B cell (primary cell): ENCODE results near the gene PYM1. TPM values are rescaled to one million over a fixed set of nuclear protein-coding genes. Genes with fewer than 3 reads are reported as not detected.

ENCODE experiments used
- ATAC-seq: fragments of 200-7000 bp; cut with Tn5 transposase; one replicate; pipeline ENCODE4 v1.10.0; 2021; ENCODE audit warnings: low read depth, mild to moderate bottlenecking, moderate number of reproducible peaks, moderate library complexity
- CTCF ChIA-PET: fragments of 350-600 bp; sonication (Branson Sonifier 250); formaldehyde crosslinking; loops from one replicate; lab custom pipeline; 2021; ENCODE audit warnings: antibody characterized with exemption, inconsistent platforms; lab: Charles Lee
- POLR2A ChIA-PET: fragments of 350-600 bp; sonication (Branson Sonifier 250); formaldehyde crosslinking; loops from one replicate; lab custom pipeline; 2021; ENCODE audit warnings: antibody characterized with exemption; lab: Charles Lee
- DNase-seq: peaks from one replicate; pipeline ENCODE4 v3.0.0; 2013
- H2AFZ ChIP-seq: 2 replicates; pipeline ENCODE4 v1.6.1; 2012; ENCODE audit warnings: mild to moderate bottlenecking, low read depth, low read length; ENCODE audit not compliant: insufficient read depth, poor library complexity, severe bottlenecking
- H3K27ac ChIP-seq, 2 donors: 1 replicate in 1 of 2; 2 replicates in 1 of 2; pipeline ENCODE4 v1.5.1; 2012 to 2013; ENCODE audit warnings: low read length in 2 of 2, mild to moderate bottlenecking in 2 of 2, moderate library complexity in 1 of 2
- H3K27me3 ChIP-seq, 4 experiments: fragments of 200-600 bp in 1 of 4; sonication (generic) in 1 of 4; replicated peaks in 1 of 4; 1 replicate in 2 of 4; 2 replicates in 2 of 4; pipeline versions ENCODE4 v1.6.1 to v1.7.0; 2013 to 2016; ENCODE audit warnings: low read length in 3 of 4, mild to moderate bottlenecking in 2 of 4, mixed read lengths in 1 of 4, moderate library complexity in 1 of 4; ENCODE audit not compliant: insufficient read depth in 4 of 4, control insufficient read depth in 3 of 4; ENCODE audit errors: control extremely low read depth in 1 of 4
- H3K36me3 ChIP-seq, 2 experiments: replicated peaks in 1 of 2; 1 replicate in 1 of 2; 2 replicates in 1 of 2; pipeline versions ENCODE4 v1.6.1 to v1.7.1; 2013; ENCODE audit warnings: low read length in 1 of 2; ENCODE audit not compliant: insufficient read depth in 2 of 2, control insufficient read depth in 1 of 2; ENCODE audit errors: control extremely low read depth in 1 of 2, extremely low read depth in 1 of 2
- H3K4me1 ChIP-seq, 2 donors: fragments of 200-600 bp in 1 of 2; sonication (generic) in 1 of 2; 1 replicate in 1 of 2; 2 replicates in 1 of 2; pipeline versions ENCODE4 v1.5.1 to v1.6.1; 2013 to 2017; ENCODE audit warnings: low read length in 2 of 2; ENCODE audit not compliant: control insufficient read depth in 2 of 2, insufficient read depth in 2 of 2
- H3K4me2 ChIP-seq: replicated peaks from 2 replicates; pipeline ENCODE3; 2012; ENCODE audit warnings: mild to moderate bottlenecking, low read depth, low read length; ENCODE audit not compliant: poor library complexity, severe bottlenecking
- H3K4me3 ChIP-seq, 5 experiments: fragments of 200-600 bp in 1 of 5; sonication (generic) in 1 of 5; 1 replicate in 3 of 5; 2 replicates in 2 of 5; pipeline versions ENCODE4 v1.5.1 to v1.7.0; 2011 to 2016; ENCODE audit warnings: low read length in 4 of 5, mild to moderate bottlenecking in 4 of 5, low read depth in 2 of 5, control low read depth in 1 of 5, moderate library complexity in 1 of 5; ENCODE audit not compliant: insufficient read depth in 1 of 5; ENCODE audit errors: control extremely low read depth in 1 of 5, extremely low read depth in 1 of 5
- H3K79me2 ChIP-seq: fragments of 200-600 bp; sonication (generic); one replicate; pipeline ENCODE4 v1.6.0; 2016; ENCODE audit warnings: low read length; ENCODE audit not compliant: control insufficient read depth, insufficient read depth
- H3K9ac ChIP-seq: fragments of 200-600 bp; sonication (generic); 2 replicates; pipeline ENCODE4 v1.6.1; 2017; ENCODE audit warnings: mild to moderate bottlenecking, low read length, moderate library complexity
- H3K9me3 ChIP-seq, 3 donors: one replicate each; pipeline versions ENCODE4 v1.6.1 to v1.7.1; 2013; ENCODE audit warnings: low read length in 2 of 3; ENCODE audit not compliant: control insufficient read depth in 2 of 3, insufficient read depth in 1 of 3; ENCODE audit errors: control extremely low read depth in 1 of 3
- H4K20me1 ChIP-seq: 2 replicates; pipeline ENCODE4 v1.6.0; 2012; ENCODE audit warnings: mild to moderate bottlenecking, low read length; ENCODE audit not compliant: insufficient read depth, control insufficient read depth, poor library complexity, severe bottlenecking
- H3K27ac Mint-ChIP-seq: one replicate; pipeline ENCODE4 v1.8.0; 2021; ENCODE audit warnings: mixed read lengths
- H3K27me3 Mint-ChIP-seq: one replicate; pipeline ENCODE4 v1.8.0; 2021; ENCODE audit warnings: mixed read lengths
- H3K4me1 Mint-ChIP-seq: one replicate; pipeline ENCODE4 v1.8.0; 2021; ENCODE audit warnings: mixed read lengths
- H3K4me3 Mint-ChIP-seq: one replicate; pipeline ENCODE4 v1.8.0; 2021; ENCODE audit warnings: mixed read lengths
- H3K9me3 Mint-ChIP-seq: one replicate; pipeline ENCODE4 v1.8.0; 2022; ENCODE audit warnings: mixed read lengths; ENCODE audit not compliant: insufficient read depth
- CTCF ChIP-seq: fragments of 200-600 bp; IDR thresholded peaks from one replicate; pipeline ENCODE4 v1.8.0; 2022; ENCODE audit warnings: antibody characterized with exemption, mild to moderate bottlenecking
- EZH2 ChIP-seq: IDR thresholded peaks from 2 replicates; pipeline ENCODE4 v1.6.1; 2012; ENCODE audit warnings: borderline replicate concordance, low read depth, mild to moderate bottlenecking, moderate library complexity, low read length; ENCODE audit not compliant: insufficient read depth, poor library complexity, severe bottlenecking
- WGBS: methylation state at CpG from one replicate; pipeline ENCODE4 v1.1.5; 2013; ENCODE audit warnings: missing lambda C conversion rate; ENCODE audit not compliant: insufficient coverage; 5-methylcytosine and 5-hydroxymethylcytosine counted together
- intact Hi-C: fragments of 100-400 bp; cut with micrococcal nuclease; formaldehyde crosslinking; loops from one replicate; pipeline ENCODE4 v1.10.0; 2022
- polyA plus RNA-seq: library from polyadenylated mRNA; depleted of rRNA; stranded (reverse); fragments of >200 nt; gene quantifications from 2 replicates; pipeline ENCODE4 v1.2.3, GENCODE V29; 2012
- total RNA-seq, 2 donors: library from RNA; stranded (reverse); fragments of 120-200 nt in 1 of 2; gene quantifications; 1 replicate in 1 of 2; 2 replicates in 1 of 2; pipeline versions ENCODE4 v1.2.3 to v1.2.4, GENCODE V29; 2013 to 2022

PYM1 gene
- total and polyA plus RNA-seq, 2 donors (not counting 1 experiment from before 2014, with no cell fraction given), result 22.5 to 39.2 TPM

GRCh38 chr12:55931317-55931779 is 3.7 kb upstream of the PYM1 start:
- Mint-ChIP-seq H3K4me3 (peak overlapping the region; percentile 94), H3K27me3 (no peaks in the 10 kb centered on the region), H3K9me3 (no peaks in the 10 kb centered on the region), H3K27ac (peak overlapping the region; percentile 95), H3K4me1 (peaks cover 67% of the 10 kb centered on the region)
- peak overlapping the region; percentile 83 to 92 for H3K27ac ChIP-seq
- H3K4me2 ChIP-seq, result peak overlapping the region; percentile 88
- DNase-seq, result peak; percentile 35
- peaks cover 21% of the 10 kb centered on the region for H4K20me1 ChIP-seq
- peak overlapping the region; percentile 73 for H3K9ac ChIP-seq
- under 1% methylated on average over 9 of the region's 10 CpGs for WGBS
- H3K4me3 ChIP-seq, result peak overlapping the region; percentile 82 to 94 (median 87)
- ATAC-seq, result no peak
- CTCF ChIA-PET, result interaction anchor here (0.7 to 10.3 kb wide), 9 partner anchors 10 to 207 kb away, joined by 3 to 155 read pairs (median 3); partner anchors contain the start of genes DNAJC14, ORMDL2 and SARNP
- H3K9me3 ChIP-seq, result no peaks in the 10 kb centered on the region
- intact Hi-C loops, result no loop called here
- peaks cover 0 to 25% of the 10 kb centered on the region in 2 experiments for H3K36me3 ChIP-seq
- peak overlapping the region; percentile 73 for H2AFZ ChIP-seq
- peaks cover 57% of the 10 kb centered on the region for H3K79me2 ChIP-seq
- H3K27me3 ChIP-seq, result no peaks in the 10 kb centered on the region
- H3K4me1 ChIP-seq, result peaks cover 47 to 62% of the 10 kb centered on the region in 2 donors
- POLR2A ChIA-PET, result interaction anchor here (0.6 to 1.9 kb wide), 6 partner anchors 76 to 1795 kb away, joined by 3 to 9 read pairs (median 7); partner anchors contain the start of gene DNAJC14
- TF ChIP-seq EZH2 (no peak), CTCF (no peak)

- peak within 1 kb of the TSS; percentile 83 to 92 for H3K27ac ChIP-seq
- H3K9me3 ChIP-seq, result no peaks in the 10 kb centered on the region
- no CpG with 5 or more reads among the region's 3 CpGs for WGBS
- peaks cover 19% of the 10 kb centered on the region for H4K20me1 ChIP-seq
- TF ChIP-seq CTCF, result peak; percentile 62
- TF ChIP-seq EZH2, result no peak
- peak within 1 kb of the TSS; percentile 94 for H3K4me3 Mint-ChIP-seq
- H3K4me2 ChIP-seq, result peak within 1 kb of the TSS; percentile 88
- H3K27ac Mint-ChIP-seq, result peak within 1 kb of the TSS; percentile 95
- peaks cover 68% of the 10 kb centered on the region for H3K4me1 Mint-ChIP-seq
- intact Hi-C loops, result no loop called here
- peak within 1 kb of the TSS; percentile 98 for H3K9ac ChIP-seq
- DNase-seq, result peak; percentile 64
- peaks cover 0 to 20% of the 10 kb centered on the region in 2 experiments for H3K36me3 ChIP-seq
- H3K27me3 Mint-ChIP-seq, result no peaks in the 10 kb centered on the region
- H3K9me3 Mint-ChIP-seq, result no peaks in the 10 kb centered on the region
- peak within 1 kb of the TSS; percentile 73 for H2AFZ ChIP-seq
- no peaks in the 10 kb centered on the region for H3K27me3 ChIP-seq
- POLR2A ChIA-PET, result interaction anchor here (0.6 to 1.9 kb wide), 5 partner anchors 9 to 139 kb away, joined by 3 to 9 read pairs (median 7); partner anchors contain the start of genes DNAJC14 and SARNP
- peaks cover 53% of the 10 kb centered on the region for H3K79me2 ChIP-seq
- CTCF ChIA-PET, result interaction anchor here (0.6 to 10.3 kb wide), 13 partner anchors 10 to 284 kb away, joined by 3 to 155 read pairs (median 4); partner anchors contain the start of genes DNAJC14, ORMDL2 and SARNP
- peak within 1 kb of the TSS; percentile 82 to 98 (median 87) for H3K4me3 ChIP-seq
- peaks cover 51 to 65% of the 10 kb centered on the region in 2 donors for H3K4me1 ChIP-seq
- ATAC-seq, result no peak
These were observed 3.1 kb upstream of the PYM1 start, which contains the start of gene DGKA for GRCh38 chr12:55930771-55931316. Gene DGKA, plus strand, starts transcription at chr12:55931162. Its CDS starts 5,342 bp downstream, at chr12:55936504.
